Medulla oblongata (tissue), 1 donor: Measurements from ENCODE around the gene PREPL.
"Not testable (repeated sequence)": the region's sequence is repeated elsewhere in the genome, so short reads cannot be mapped to it uniquely, and the experiment has no call there.

Experiments
- DNase-seq: peaks from one replicate; pipeline ENCODE4 v3.0.0-alpha.2; 2015; ENCODE audit errors: extremely low spot score

PREPL gene

DNA sequence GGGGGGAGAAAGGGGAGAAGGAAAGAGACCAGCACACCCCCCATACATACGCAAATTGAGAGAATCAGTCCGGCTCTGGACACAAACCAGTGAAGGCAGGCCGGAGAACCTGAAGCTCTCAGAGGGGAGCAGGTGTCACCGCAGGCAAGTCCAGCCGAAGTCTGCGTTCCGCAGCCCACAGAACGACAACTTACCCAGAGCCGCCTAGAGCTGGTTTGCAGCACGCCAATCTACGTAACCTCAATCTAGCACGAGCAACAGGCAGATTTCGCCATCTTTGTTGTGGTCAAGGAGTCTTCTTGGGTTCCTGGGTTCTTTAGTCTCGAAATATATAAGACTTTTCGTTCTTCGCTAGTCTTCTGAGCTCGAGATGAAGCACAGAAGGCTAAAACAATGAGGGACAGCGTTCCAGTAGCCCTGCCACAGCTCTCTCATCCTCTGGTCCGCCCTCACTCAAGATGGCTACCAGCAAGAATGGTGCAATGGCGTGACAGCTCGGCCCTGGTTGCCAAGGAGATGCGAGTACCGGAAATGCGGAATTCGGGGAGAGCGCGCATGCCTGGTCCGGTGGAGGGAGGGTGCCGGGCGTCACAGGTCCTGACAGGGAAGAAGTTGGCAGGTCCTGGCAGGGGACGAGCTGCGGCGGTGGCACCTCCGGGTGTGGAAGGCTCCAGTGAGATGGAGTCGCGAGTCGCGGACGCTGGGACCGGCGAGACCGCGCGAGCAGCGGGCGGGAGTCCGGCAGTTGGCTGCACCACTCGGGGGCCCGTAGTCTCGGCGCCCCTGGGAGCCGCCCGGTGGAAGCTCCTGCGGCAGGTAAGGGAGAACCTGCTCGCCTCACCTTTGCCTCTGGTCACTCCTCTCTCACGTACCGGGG, at the start of gene PREPL, which contains the start of gene CAMKMT:
TSS of gene PREPL (minus strand) at position 165 of the 877 bp plus-strand sequence. CDS start 15,152 bp downstream, outside the sequence.
TSS of gene CAMKMT (plus strand) at position 618 of the 877 bp plus-strand sequence.
- peak; percentile 98 for DNase-seq

- no peak for DNase-seq
These were observed 37.1 kb upstream of the PREPL start for GRCh38 chr2:44398243-44398897.

DNA sequence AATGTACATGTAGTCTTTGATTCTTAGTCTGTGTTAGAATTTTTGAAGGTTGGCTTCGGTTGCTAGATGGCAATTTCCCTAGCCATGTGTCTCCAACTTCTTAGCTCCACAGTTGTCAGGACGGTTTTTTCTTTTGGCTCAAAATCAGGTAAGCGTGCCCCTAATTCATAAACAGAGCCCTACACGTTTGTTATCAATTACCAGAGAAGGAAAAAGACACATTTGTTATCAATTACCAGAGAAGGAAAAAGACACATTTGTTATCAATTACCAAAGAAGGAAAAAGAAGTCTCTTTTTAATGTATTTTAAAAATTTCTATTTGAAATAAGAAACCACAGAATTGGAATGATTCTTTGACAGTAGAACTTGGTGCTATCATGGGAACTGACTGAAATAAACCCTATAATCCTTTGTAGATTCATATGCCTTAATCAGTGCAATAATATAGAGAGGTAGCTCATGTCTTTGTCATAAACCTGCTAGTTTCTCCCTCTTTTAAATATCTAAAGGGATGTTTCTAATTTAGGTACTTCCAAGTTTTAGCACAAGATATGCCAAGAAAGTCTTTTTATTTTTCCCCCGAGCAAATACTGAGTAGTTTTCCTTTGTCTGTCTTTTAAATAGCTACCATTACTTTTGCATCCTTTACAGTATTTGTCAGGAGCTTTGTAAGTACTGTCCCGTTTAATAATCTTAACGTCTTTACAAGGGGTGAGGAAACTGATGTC, 36.3 kb upstream of the PREPL start:
- no peak for DNase-seq

DNA sequence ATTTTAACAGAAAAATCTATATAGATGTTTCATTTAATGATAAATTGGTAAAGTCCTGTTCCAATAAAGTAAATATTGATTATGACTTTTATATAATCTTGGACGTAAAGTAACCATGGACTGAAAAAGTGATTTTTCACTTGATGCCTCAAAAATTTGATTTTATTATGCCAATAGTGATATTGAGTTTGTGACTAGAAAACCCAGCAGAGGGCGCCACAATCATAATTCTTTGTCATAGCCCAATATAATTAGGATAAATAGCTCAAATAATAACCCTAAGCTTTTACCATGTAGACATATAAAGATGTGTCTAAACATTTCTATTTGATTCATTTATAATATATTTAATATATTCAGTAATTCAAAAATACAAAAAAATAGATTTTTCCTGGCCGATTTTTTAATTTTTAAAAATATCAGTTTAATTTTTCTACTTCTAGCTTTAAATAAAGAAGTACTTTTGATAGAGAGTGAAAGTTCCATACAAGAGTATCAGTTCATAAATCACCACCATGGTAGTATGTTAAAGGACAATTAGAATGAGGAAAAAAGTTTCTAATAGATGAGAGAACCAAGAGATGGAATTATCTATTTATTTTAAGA, 31.1 kb upstream of the PREPL start:
- peak; percentile 42 for DNase-seq

DNA sequence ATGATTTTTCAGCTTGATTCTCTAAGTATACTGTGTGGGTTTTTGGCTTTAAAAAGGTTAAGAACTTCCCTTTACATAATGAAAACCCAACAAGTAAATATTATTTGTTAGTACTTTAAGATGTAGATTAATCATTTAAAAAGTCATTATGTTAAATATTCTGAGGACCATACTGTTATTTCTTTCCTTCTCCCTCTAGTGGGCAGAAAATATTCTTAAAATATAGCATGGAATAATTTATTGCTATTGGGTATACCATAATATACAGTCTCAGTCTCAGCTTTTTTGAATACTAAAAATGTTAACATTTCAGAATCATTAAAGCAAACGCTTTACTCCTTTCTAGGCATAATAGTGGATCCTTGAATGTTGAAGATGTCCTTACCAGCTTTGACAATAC, 28.6 kb upstream of the PREPL start:
- no peak for DNase-seq

DNA sequence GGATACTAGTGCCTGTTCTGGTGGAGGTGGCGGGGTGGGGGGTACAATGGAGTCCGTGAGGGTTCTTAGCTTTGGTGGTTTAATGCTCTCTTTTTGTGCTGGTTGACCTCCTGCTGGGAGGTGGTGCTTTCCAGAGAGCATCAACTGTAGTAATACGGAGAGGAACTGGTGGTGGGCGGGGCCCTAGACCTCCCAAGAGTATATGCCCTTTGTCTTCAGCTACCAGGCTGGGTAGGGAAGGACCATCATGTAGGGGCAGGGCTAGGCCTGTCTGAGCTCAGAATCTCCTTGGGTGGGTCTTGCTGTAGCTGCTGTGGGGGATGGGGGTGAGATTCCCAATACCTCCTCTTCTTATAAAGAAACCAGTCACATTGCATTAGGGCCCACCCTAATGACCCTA, 27.6 kb upstream of the PREPL start:
- DNase-seq = no peak

- DNase-seq = not testable (repeated sequence)
These were observed 23.9 kb upstream of the PREPL start for GRCh38 chr2:44385226-44385625.

DNA sequence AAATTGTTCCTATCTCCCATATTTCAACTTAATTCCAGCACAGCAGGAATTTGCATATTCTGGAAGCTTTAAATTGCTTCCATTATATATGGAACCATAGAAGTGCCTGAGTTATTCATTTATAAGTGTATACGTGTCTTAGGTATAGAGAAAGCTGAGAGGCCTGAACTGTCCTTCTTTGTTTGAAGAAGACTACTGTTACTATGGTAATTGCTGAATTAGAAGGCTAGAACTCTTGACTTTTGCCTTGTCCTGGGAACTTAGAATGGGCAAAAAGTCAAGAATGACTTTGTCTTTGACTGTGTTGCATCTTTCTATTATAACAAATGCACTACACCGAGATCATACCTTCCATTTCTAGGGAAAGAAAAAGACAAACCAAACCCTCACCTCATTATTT, 16.2 kb upstream of the PREPL start:
- DNase-seq = no peak

GRCh38 chr2:44372246-44372645, 11.0 kb upstream of the PREPL start:
- DNase-seq = no peak

DNA sequence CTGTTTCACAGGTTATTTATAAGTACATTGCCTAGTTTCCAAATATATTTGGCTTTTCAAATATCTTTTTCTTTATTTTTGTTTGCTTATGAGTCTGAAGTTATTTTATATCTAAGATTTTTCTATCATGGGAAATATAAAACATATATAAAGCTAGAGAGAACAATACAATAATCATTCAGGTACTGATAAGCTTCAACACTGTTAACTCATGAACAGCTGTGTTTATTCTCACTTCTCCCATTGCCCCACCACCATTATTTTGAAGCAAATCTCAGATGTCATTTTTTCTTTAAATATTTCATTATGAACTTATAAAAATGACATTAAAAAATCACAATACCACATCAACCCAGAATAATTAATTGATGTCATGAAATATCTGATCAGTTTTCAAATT, 10.2 kb upstream of the PREPL start:
- DNase-seq = no peak

DNA sequence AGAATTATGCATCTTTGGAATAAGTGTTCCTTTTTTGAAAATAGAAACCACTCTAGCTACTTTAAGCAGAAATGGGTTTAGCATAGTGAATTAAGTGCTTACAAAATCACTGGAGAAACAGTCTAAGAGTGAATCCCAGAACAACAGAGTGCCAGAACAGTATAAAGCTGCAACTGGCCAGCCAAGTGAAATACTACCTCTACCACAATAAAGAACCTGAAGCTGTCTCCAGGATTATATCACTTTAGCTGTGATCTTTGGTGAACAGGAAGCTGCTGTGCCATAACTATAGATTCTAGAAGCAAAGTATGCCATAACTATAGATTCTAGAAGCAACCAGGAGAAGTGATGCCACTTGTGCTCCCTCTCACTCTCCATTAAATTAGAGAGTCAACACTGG, 8.1 kb upstream of the PREPL start:
- DNase-seq = no peak

DNA sequence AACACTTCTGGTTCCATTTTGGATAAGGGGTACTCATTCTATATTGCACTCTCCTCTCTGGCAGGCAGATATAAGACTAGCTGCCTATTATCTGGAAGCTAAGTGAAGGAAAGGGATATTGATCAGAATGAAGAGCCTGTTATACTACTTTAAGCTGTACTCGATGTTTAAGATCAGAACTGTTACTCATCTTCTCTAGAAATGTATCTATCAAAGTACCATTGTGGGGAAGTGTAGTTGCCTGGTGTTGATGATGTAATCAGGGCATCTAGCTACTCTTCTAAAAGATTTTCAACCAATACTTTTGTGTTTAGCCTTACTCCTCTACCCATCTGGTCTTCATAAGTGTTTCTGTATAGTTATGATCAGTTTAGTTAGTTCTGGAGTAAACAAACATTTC, 6.3 kb upstream of the PREPL start:
- DNase-seq = no peak

DNA sequence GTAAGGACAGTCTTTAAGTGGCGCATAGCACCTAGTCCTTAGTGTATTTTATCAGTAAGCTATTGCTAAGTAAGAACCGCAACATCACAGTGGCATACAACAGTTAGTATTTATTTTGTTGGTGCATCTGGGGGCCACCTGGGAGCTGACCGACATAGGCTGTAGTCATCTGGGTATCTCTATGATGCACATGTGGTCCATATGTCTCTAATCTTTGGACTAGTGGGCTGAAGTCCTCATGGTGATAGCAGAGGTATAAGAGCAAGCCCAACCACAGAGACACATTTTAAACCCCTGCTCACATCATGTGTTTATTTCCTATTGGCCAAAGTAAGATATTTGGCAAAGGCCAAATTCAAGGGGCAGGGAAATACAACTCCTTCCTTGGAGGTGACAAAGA, 3.3 kb upstream of the PREPL start:
- DNase-seq = no peak

GRCh38 chr2:44362207-44363015, 1.1 kb upstream of the PREPL start:
- peak; percentile 43 for DNase-seq

- DNase-seq = peak; percentile 70
These were observed 455 bp downstream of the PREPL start for GRCh38 chr2:44360749-44361329.

DNA sequence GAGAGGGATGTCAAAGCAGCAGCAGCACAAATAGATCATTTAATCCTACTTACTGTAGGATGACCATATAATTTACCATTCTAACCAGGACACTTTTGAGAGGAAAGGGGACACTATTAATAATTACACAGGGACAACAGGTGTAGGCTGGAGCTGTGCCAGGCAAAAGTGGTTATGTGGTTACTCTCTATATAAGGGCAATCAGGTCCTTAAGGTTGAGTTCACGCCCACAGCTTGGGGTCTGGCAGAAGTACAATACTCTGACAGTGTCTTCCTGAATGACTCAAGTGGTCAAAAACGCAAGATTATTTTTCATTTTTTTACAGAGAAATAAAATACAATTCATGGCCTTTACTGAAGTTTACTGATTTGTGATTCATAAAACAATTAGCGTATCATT, 2.8 kb downstream of the PREPL start:
- no peak for DNase-seq

- no peak for DNase-seq
These were observed 6.5 kb downstream of the PREPL start for GRCh38 chr2:44354761-44355160.

DNA sequence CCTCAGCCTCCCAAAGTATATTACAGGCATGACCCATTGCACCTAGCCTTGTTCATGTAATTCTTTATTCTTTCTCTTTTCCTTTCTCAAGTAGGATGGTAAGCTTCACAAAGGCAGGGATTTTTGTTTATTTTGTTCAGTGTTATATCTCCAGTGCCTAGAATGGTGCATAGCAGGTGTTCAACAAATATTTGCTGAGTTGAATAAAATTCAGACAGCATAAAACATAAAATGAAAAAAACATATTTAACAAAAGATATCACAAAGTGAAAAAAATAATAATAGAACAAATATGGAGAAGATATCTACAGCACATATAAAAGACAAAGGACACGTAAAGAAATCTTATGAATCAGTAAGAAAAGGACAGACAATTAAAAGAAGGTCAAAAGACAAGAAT, 8.8 kb downstream of the PREPL start:
- DNase-seq = no peak

GRCh38 chr2:44351676-44352075, 9.6 kb downstream of the PREPL start:
- DNase-seq = no peak

DNA sequence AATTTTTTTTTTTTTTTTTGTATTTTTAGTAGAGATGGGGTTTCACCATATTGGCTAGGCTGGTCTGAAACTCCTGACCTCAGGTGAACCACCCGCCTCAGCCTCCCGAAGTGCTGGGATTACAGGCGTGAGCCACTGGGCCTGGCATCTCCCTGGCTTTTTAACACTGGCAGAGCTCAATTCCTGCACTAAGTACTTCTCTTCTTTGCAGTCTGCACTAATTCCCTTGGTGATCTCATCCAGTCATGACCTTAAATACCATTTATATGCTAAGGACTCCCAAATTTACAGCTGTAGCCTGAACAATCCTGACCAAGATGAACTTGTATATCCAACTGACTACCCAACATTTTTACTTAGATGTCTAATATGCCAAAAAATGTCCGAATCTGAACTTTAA, 10.2 kb downstream of the PREPL start:
- no peak for DNase-seq

DNA sequence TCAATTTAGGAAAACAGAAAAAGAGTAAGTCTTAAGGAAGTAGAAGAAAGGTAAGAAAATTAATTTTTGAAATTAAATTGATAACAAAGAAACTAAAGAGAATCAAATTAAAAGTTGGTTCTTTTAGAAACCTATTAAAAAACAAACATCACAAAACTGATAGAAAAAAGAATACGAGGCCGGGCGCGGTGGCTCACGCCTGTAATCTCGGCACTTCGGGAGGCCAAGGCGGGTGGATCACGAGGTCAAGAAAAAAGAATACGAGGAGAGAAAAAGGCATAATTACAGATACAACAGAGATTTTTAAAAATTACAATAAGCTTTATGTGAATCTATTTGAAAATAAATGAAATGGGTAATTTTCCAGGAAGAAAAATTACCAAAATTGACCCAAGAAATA, 11.8 kb downstream of the PREPL start:
- no peak for DNase-seq
